Liver (tissue), 9 donors: Measurements from ENCODE around the gene TEK. TPM values are rescaled to one million over a fixed set of nuclear protein-coding genes. Genes with fewer than 3 reads are reported as not detected.

Source experiments
- DNase-seq: peaks from one replicate; pipeline ENCODE4 v3.0.0-alpha.2; 2017; ENCODE audit warnings: low spot score
- H3K27ac ChIP-seq, 2 donors: one replicate each; pipeline ENCODE4 v1.7.0; 2013; ENCODE audit warnings: inconsistent platforms in 2 of 2, low read length in 2 of 2, control low read depth in 1 of 2, low read depth in 1 of 2, mild to moderate bottlenecking in 1 of 2
- H3K27me3 ChIP-seq, 4 donors: one replicate each; pipeline versions ENCODE4 v1.6.1 to v1.7.0; 2013; ENCODE audit warnings: low read length in 3 of 4, inconsistent platforms in 1 of 4, mild to moderate bottlenecking in 1 of 4, moderate library complexity in 1 of 4; ENCODE audit not compliant: control insufficient read depth in 4 of 4, insufficient read depth in 4 of 4
- H3K36me3 ChIP-seq, 4 donors: one replicate each; pipeline versions ENCODE4 v1.6.1 to v1.7.0; 2013; ENCODE audit warnings: low read length in 3 of 4, mild to moderate bottlenecking in 3 of 4, low read depth in 1 of 4, moderate library complexity in 1 of 4; ENCODE audit not compliant: control insufficient read depth in 4 of 4, insufficient read depth in 3 of 4
- H3K4me1 ChIP-seq, 4 donors: one replicate each; pipeline versions ENCODE4 v1.6.1 to v1.7.0; 2013; ENCODE audit warnings: low read length in 3 of 4, mild to moderate bottlenecking in 3 of 4, moderate library complexity in 1 of 4; ENCODE audit not compliant: control insufficient read depth in 4 of 4, insufficient read depth in 4 of 4
- H3K4me3 ChIP-seq, 3 donors: one replicate each; pipeline versions ENCODE4 v1.6.1 to v1.7.0; 2013; ENCODE audit warnings: low read length in 3 of 3, control low read depth in 1 of 3, low read depth in 1 of 3, mild to moderate bottlenecking in 1 of 3
- H3K9ac ChIP-seq, 2 donors: one replicate each; pipeline ENCODE4 v1.7.0; 2013; ENCODE audit warnings: low read length in 2 of 2, mild to moderate bottlenecking in 2 of 2, moderate library complexity in 2 of 2, control low read depth in 1 of 2, low read depth in 1 of 2
- H3K9me3 ChIP-seq, 4 donors: one replicate each; pipeline versions ENCODE4 v1.6.1 to v1.7.0; 2013; ENCODE audit warnings: low read length in 3 of 4; ENCODE audit not compliant: control insufficient read depth in 4 of 4
- CTCF ChIP-seq: fragments of 150-350 bp; IDR thresholded peaks from 2 replicates; pipeline ENCODE4 v1.5.1; 2017; ENCODE audit warnings: improper control_type of control experiment, low read depth, low read length; ENCODE audit not compliant: missing input control
- EGR1 ChIP-seq, 2 donors: IDR thresholded peaks; 2 replicates each; pipeline ENCODE4 v1.6.1; 2016 to 2018; ENCODE audit warnings: antibody characterized with exemption in 2 of 2, low read depth in 2 of 2
- FOXA1 ChIP-seq: IDR thresholded peaks from 2 replicates; pipeline ENCODE4 v1.6.1; 2016; ENCODE audit warnings: antibody characterized with exemption
- FOXA2 ChIP-seq: IDR thresholded peaks from 2 replicates; pipeline ENCODE4 v1.6.1; 2016; ENCODE audit warnings: antibody characterized with exemption
- GABPA ChIP-seq, 2 donors: IDR thresholded peaks in 1 of 2; conservative IDR thresholded peaks in 1 of 2; 2 replicates each; pipeline ENCODE4 v1.6.1; 2016; ENCODE audit warnings: antibody characterized with exemption in 2 of 2, mild to moderate bottlenecking in 1 of 2, moderate library complexity in 1 of 2
- HNF4A ChIP-seq, 2 donors: conservative IDR thresholded peaks; 2 replicates each; pipeline ENCODE4 v1.6.1; 2016; ENCODE audit warnings: antibody characterized with exemption in 2 of 2, mild to moderate bottlenecking in 2 of 2
- HNF4G ChIP-seq: IDR thresholded peaks from 2 replicates; pipeline ENCODE4 v1.6.1; 2016; ENCODE audit warnings: antibody characterized with exemption
- JUND ChIP-seq, 2 donors: IDR thresholded peaks; 2 replicates each; pipeline ENCODE4 v1.6.1; 2016; ENCODE audit warnings: antibody characterized with exemption in 2 of 2
- NR2F2 ChIP-seq: IDR thresholded peaks from 2 replicates; pipeline ENCODE4 v1.6.1; 2016; ENCODE audit warnings: antibody characterized with exemption
- RAD21 ChIP-seq, 2 donors: IDR thresholded peaks; 2 replicates each; pipeline ENCODE4 v1.6.1; 2016; ENCODE audit warnings: antibody characterized with exemption in 2 of 2, mild to moderate bottlenecking in 2 of 2
- REST ChIP-seq: IDR thresholded peaks from 2 replicates; pipeline ENCODE4 v1.6.1; 2016; ENCODE audit warnings: antibody characterized with exemption, mild to moderate bottlenecking
- RXRA ChIP-seq, 2 donors: IDR thresholded peaks; 2 replicates each; pipeline ENCODE4 v1.6.1; 2017 to 2018; ENCODE audit warnings: antibody characterized with exemption in 2 of 2, mild to moderate bottlenecking in 1 of 2
- SP1 ChIP-seq: IDR thresholded peaks from 2 replicates; pipeline ENCODE4 v1.6.1; 2018; ENCODE audit warnings: antibody characterized with exemption, mild to moderate bottlenecking
- TAF1 ChIP-seq: conservative IDR thresholded peaks from 2 replicates; pipeline ENCODE4 v1.6.1; 2016; ENCODE audit warnings: antibody characterized with exemption, mild to moderate bottlenecking
- YY1 ChIP-seq: IDR thresholded peaks from 2 replicates; pipeline ENCODE4 v1.6.1; 2016; ENCODE audit warnings: antibody characterized with exemption, mild to moderate bottlenecking
- ZBTB33 ChIP-seq: IDR thresholded peaks from 2 replicates; pipeline ENCODE4 v1.6.1; 2016; ENCODE audit warnings: antibody characterized with exemption
- WGBS: extraction: QIAGEN DNeasy Blood & Tissue Kit; methylation state at CpG from one replicate; pipeline ENCODE4 v1.1.7; 2013; 5-methylcytosine and 5-hydroxymethylcytosine counted together
- polyA plus RNA-seq, 2 donors: library from polyadenylated mRNA; stranded (reverse) in 1 of 2; unstranded in 1 of 2; fragments of 200-250 nt in 1 of 2; fragments of >200 nt in 1 of 2; fragmentation: Nextera tagmentation in 1 of 2; extraction: Ambion mirVana in 1 of 2; gene quantifications; one replicate each; pipeline versions ENCODE4 v1.2.1 to v1.2.3, GENCODE V29; 2013 to 2015
- total RNA-seq, 2 donors: library from RNA; depleted of rRNA; stranded (reverse); fragments of >200 nt; gene quantifications; one replicate each; pipeline ENCODE4 v1.2.3, GENCODE V29; 2014
- TF ChIP-seq, protein P1 (sequence below): IDR thresholded peaks from 2 replicates; pipeline ENCODE4 v1.6.1; 2016; ENCODE audit warnings: antibody characterized with exemption
- TF ChIP-seq, protein P2 (sequence below): IDR thresholded peaks from 2 replicates; pipeline ENCODE4 v1.6.1; 2016; ENCODE audit warnings: antibody characterized with exemption
- donor health status: healthy.
- donor health status: healthy.
- donor health status: healthy.
- donor health status: healthy.
- donor health status: healthy.

Gene TEK
- total and polyA plus RNA-seq, 4 donors, result 2.9 to 13.8 (median 8.4) TPM

DNA sequence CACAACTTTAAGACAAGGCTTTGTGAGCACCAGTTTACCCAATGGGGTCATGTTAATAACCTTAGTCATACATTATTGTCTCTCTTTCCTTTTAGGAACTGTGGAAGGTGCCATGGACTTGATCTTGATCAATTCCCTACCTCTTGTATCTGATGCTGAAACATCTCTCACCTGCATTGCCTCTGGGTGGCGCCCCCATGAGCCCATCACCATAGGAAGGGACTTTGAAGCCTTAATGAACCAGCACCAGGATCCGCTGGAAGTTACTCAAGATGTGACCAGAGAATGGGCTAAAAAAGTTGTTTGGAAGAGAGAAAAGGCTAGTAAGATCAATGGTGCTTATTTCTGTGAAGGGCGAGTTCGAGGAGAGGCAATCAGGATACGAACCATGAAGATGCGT lies 48.7 kb downstream of the TEK start:
- no peak overlapping the region for H3K9ac ChIP-seq
- H3K36me3 ChIP-seq, result no peaks in the 10 kb centered on the region
- H3K4me1 ChIP-seq, result no peaks in the 10 kb centered on the region
- no peaks in the 10 kb centered on the region for H3K27me3 ChIP-seq
- WGBS, result 87% methylated on average over 6 of the region's 6 CpGs
- no peak overlapping the region for H3K4me3 ChIP-seq
- no peak for DNase-seq
- H3K27ac ChIP-seq, result no peak overlapping the region
- TF ChIP-seq RAD21 (IDR thresholded peaks at IDR 0.05) (no peak), HNF4G (no peak), TAF1 (no peak), HNF4A (conservative IDR thresholded peaks at IDR 0.05) (no peak), SP1 (no peak), ZBTB33 (no peak), FOXA1 (no peak), NR2F2 (no peak), GABPA (IDR thresholded peaks at IDR 0.05 in 1 of 2, conservative IDR thresholded peaks at IDR 0.05 in 1 of 2) (no peak), EGR1 (IDR thresholded peaks at IDR 0.05; ENCODE audit: low read depth in 2 of 2) (no peak), YY1 (no peak), FOXA2 (no peak), REST (no peak), CTCF (no peak), JUND (IDR thresholded peaks at IDR 0.05) (no peak), RXRA (IDR thresholded peaks at IDR 0.05) (no peak)
- TF ChIP-seq, protein P1, sequence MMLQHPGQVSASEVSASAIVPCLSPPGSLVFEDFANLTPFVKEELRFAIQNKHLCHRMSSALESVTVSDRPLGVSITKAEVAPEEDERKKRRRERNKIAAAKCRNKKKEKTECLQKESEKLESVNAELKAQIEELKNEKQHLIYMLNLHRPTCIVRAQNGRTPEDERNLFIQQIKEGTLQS, result no peak
- TF ChIP-seq, protein P2, sequence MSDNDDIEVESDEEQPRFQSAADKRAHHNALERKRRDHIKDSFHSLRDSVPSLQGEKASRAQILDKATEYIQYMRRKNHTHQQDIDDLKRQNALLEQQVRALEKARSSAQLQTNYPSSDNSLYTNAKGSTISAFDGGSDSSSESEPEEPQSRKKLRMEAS, result no peak
- no peaks in the 10 kb centered on the region for H3K9me3 ChIP-seq

- 65% methylated on average over 2 of the region's 2 CpGs for WGBS
- Histone ChIP-seq H3K4me3 (no peak overlapping the region), H3K36me3 (no peaks in the 10 kb centered on the region), H3K9me3 (no peaks in the 10 kb centered on the region), H3K4me1 (no peaks in the 10 kb centered on the region), H3K27me3 (no peaks in the 10 kb centered on the region), H3K9ac (no peak overlapping the region), H3K27ac (no peak overlapping the region)
- no peak for DNase-seq
- no peak for TF ChIP-seq TAF1
- TF ChIP-seq GABPA (IDR thresholded peaks at IDR 0.05 in 1 of 2, conservative IDR thresholded peaks at IDR 0.05 in 1 of 2), result no peak
- no peak for TF ChIP-seq HNF4A (conservative IDR thresholded peaks at IDR 0.05)
- no peak for TF ChIP-seq FOXA2
- no peak for TF ChIP-seq CTCF
- no peak for TF ChIP-seq RAD21 (IDR thresholded peaks at IDR 0.05)
- TF ChIP-seq FOXA1, result no peak
- no peak for TF ChIP-seq SP1
- no peak for TF ChIP-seq NR2F2
Measured at GRCh38 chr9:27160636-27161035, 51.6 kb downstream of the TEK start.
